ENCODE data around the gene DAP.

- no peak for TF ChIP-seq POLR2A (IDR thresholded peaks at IDR 0.05)
- TF ChIP-seq EP300 (IDR thresholded peaks at IDR 0.05): no peak
Measured at GRCh38 chr5:10709933-10710332, 51.1 kb downstream of the DAP start.
